ENCODE data around the gene CES5A.

DNA sequence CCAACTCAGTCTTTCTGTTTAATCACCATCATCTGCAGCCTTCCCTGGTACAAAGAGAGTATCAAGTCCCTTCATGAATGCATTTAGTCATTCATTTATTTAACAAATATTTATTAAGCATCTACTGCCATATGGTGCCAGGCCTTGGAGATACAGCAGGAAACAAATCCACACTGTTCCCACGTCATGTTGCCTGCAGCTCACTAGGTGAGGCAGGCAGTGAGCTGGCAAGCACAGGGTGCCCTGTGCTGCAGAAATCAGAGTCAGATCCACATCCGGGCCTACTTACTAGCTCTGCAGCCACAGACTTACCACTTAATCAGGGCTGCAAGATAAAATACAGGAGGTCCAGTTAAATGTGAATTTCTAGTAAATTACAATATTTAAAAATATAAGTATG lies 38.5 kb upstream of the CES5A start:
- no peak for TF ChIP-seq EZH2 (IDR thresholded peaks at IDR 0.05; ENCODE audit: borderline replicate concordance, low read depth, low read length, severe bottlenecking)
- TF ChIP-seq, protein P1, sequence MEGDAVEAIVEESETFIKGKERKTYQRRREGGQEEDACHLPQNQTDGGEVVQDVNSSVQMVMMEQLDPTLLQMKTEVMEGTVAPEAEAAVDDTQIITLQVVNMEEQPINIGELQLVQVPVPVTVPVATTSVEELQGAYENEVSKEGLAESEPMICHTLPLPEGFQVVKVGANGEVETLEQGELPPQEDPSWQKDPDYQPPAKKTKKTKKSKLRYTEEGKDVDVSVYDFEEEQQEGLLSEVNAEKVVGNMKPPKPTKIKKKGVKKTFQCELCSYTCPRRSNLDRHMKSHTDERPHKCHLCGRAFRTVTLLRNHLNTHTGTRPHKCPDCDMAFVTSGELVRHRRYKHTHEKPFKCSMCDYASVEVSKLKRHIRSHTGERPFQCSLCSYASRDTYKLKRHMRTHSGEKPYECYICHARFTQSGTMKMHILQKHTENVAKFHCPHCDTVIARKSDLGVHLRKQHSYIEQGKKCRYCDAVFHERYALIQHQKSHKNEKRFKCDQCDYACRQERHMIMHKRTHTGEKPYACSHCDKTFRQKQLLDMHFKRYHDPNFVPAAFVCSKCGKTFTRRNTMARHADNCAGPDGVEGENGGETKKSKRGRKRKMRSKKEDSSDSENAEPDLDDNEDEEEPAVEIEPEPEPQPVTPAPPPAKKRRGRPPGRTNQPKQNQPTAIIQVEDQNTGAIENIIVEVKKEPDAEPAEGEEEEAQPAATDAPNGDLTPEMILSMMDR (IDR thresholded peaks at IDR 0.05; ENCODE audit: borderline replicate concordance, extremely low read depth, low read length, poor library complexity, severe bottlenecking), result no peak

Data from DND-41 (cell line).